ENCODE data around the gene F2. TPM values are rescaled to one million over a fixed set of nuclear protein-coding genes. Genes with fewer than 3 reads are reported as not detected.

Gene F2
- total RNA-seq, 1 experiment from 2014 or later, result 0.47 TPM

DNA sequence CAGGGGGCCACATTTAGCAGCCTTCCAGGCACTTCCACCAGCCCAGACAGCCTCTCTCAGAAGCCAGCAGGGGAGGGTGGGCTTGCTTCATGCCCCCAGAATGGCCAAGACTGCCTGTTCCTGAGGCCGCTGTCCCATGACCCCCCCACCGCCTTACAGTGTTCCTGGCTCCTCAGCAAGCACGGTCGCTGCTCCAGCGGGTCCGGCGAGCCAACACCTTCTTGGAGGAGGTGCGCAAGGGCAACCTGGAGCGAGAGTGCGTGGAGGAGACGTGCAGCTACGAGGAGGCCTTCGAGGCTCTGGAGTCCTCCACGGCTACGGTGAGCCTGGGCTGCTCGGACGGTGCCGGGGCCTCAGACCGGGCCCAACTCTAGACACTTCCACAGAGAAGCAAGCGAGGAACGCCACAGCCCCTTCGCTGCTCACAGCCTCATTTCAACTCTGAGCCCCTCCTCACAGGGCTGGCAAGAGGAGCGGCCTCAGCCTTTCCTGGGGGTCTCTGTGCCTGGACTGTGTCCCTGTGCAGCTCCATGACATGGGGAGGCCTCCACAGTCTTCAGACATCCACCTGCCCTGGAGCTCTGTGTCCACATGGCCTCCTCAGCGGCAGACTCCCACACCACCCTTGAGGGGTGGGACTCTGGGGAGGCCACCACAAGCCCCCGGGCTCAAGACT lies 668 bp downstream of the F2 start:
- H3K4me2 ChIP-seq (ENCODE audit: low read length), result no peak overlapping the region
- no peaks in the 10 kb centered on the region for H3K79me2 ChIP-seq (ENCODE audit: insufficient read depth, low read length)
- no TSS peak for BruUV-seq (replicated peaks)
- no peak overlapping the region for H3K4me3 ChIP-seq (replicated peaks in 1 of 2; ENCODE audit: low read depth in 1 of 2, low read length in 2 of 2)
- ATAC-seq (no peak), DNase-seq (ENCODE audit: low read depth, low spot score) (no peak)
- peaks cover 5 to 14% of the 10 kb centered on the region in 2 experiments; a peak in 3 of 4 replicates for H3K4me1 ChIP-seq (ENCODE audit: control insufficient read depth in 1 of 2, insufficient read depth in 2 of 2, low read length in 2 of 2)
- no peak overlapping the region for H3K27ac ChIP-seq (ENCODE audit: low read depth, low read length)
- H2AFZ ChIP-seq (ENCODE audit: low read depth, low read length, poor library complexity, severe bottlenecking), result no peak overlapping the region
- H3K9ac ChIP-seq (ENCODE audit: low read length), result no peak overlapping the region
- no peaks in the 10 kb centered on the region for H3K9me2 ChIP-seq (ENCODE audit: insufficient read depth)
- ChIA-PET POLR2A (no interaction called here), RAD21 (ENCODE audit: low non-redundant PET in 1 of 2, low total read pairs in 2 of 2, uncharacterized antibody in 2 of 2, unreplicated experiment in 2 of 2) (no interaction called here), CTCF (no interaction called here)
- intact Hi-C loops (cut with micrococcal nuclease), result no loop called here
- H4K20me1 ChIP-seq (ENCODE audit: insufficient read depth), result no peaks in the 10 kb centered on the region
- no peaks in the 10 kb centered on the region for H3K36me3 ChIP-seq (ENCODE audit: control insufficient read depth in 1 of 2, insufficient read depth in 2 of 2, low read length in 2 of 2)
- H3K9me3 ChIP-seq (ENCODE audit: control insufficient read depth in 1 of 2, insufficient read depth in 1 of 2, low read depth in 1 of 2, low read length in 2 of 2), result no peaks in the 10 kb centered on the region
- no peaks in the 10 kb centered on the region for H3K27me3 ChIP-seq (ENCODE audit: insufficient read depth, low read length)
- TF ChIP-seq CEBPB (IDR thresholded peaks at IDR 0.05; ENCODE audit: low read depth), result no peak
- no peak for TF ChIP-seq RAD21 (IDR thresholded peaks at IDR 0.05; ENCODE audit: low read depth)
- no peak for TF ChIP-seq YY1 (IDR thresholded peaks at IDR 0.05; ENCODE audit: extremely low read depth, insufficient replicate concordance, low read depth, low read length)
- no peak for TF ChIP-seq EZH2 (IDR thresholded peaks at IDR 0.05)

DNA sequence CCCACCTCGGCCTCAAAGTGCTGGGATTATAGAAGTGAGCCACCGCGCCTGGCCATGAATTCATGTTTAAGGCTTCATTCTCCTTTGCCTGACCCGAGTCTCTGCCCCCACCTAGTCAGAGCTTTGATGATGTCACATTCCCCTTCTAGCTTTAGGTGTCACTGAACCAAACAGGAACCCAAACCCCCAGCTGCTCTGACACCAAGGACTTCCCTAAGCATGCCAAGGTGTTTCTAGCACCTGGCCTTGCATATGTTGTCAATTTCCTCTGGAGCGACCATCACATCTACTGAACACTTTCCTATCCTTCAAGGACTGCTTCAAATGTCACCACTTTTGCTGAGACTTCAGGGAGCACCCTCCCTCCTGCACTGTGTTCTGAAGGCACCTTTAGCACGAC lies 2.3 kb downstream of the F2 start:
- Histone ChIP-seq H3K27me3 (ENCODE audit: insufficient read depth, low read length) (no peaks in the 10 kb centered on the region), H3K4me3 (replicated peaks in 1 of 2; ENCODE audit: low read depth in 1 of 2, low read length in 2 of 2) (no peak overlapping the region), H3K4me1 (ENCODE audit: control insufficient read depth in 1 of 2, insufficient read depth in 2 of 2, low read length in 2 of 2) (peaks cover 5 to 10% of the 10 kb centered on the region in 2 experiments; a peak in 3 of 4 replicates), H2AFZ (ENCODE audit: low read depth, low read length, poor library complexity, severe bottlenecking) (no peak overlapping the region), H4K20me1 (ENCODE audit: insufficient read depth) (no peaks in the 10 kb centered on the region), H3K9me3 (ENCODE audit: control insufficient read depth in 1 of 2, insufficient read depth in 1 of 2, low read depth in 1 of 2, low read length in 2 of 2) (no peaks in the 10 kb centered on the region), H3K9ac (ENCODE audit: low read length) (no peak overlapping the region), H3K79me2 (ENCODE audit: insufficient read depth, low read length) (no peaks in the 10 kb centered on the region), H3K36me3 (ENCODE audit: control insufficient read depth in 1 of 2, insufficient read depth in 2 of 2, low read length in 2 of 2) (no peaks in the 10 kb centered on the region), H3K4me2 (ENCODE audit: low read length) (no peak overlapping the region), H3K27ac (ENCODE audit: low read depth, low read length) (no peak overlapping the region), H3K9me2 (ENCODE audit: insufficient read depth) (no peaks in the 10 kb centered on the region)
- POLR2A ChIA-PET, result no interaction called here
- DNase-seq (ENCODE audit: low read depth, low spot score) (no peak), ATAC-seq (no peak)
- intact Hi-C loops (cut with micrococcal nuclease), result no loop called here
- RAD21 ChIA-PET (ENCODE audit: low non-redundant PET in 1 of 2, low total read pairs in 2 of 2, uncharacterized antibody in 2 of 2, unreplicated experiment in 2 of 2), result no interaction called here
- no peak for TF ChIP-seq JUND (IDR thresholded peaks at IDR 0.05)
- no peak for TF ChIP-seq ELF1 (IDR thresholded peaks at IDR 0.05; ENCODE audit: borderline replicate concordance, low read depth)
- BruUV-seq (replicated peaks), result no TSS peak
- CTCF ChIA-PET, result no interaction called here
